SU-DHL-6 (cell line): ENCODE measurements around the gene HTR5A.

Experiments used
- CTCF ChIP-seq: fragments of 200-600 bp; sonication (generic); IDR thresholded peaks from one replicate; pipeline ENCODE4 v1.5.1; 2017; ENCODE audit warnings: antibody characterized with exemption, mild to moderate bottlenecking, low read length, moderate library complexity; ENCODE audit not compliant: insufficient read depth, poor library complexity, severe bottlenecking
- EZH2phosphoT487 ChIP-seq: fragments of 200-600 bp; sonication (generic), shearing (Covaris generic); conservative IDR thresholded peaks from 2 replicates; pipeline ENCODE4 v1.6.1; 2018; ENCODE audit warnings: mild to moderate bottlenecking, antibody characterized with exemption, low read length, moderate library complexity, mixed read lengths

GRCh38 chr7:155129789-155130188, 59.7 kb downstream of the HTR5A start:
- no peak for TF ChIP-seq CTCF
- TF ChIP-seq EZH2phosphoT487: no peak
